ENCODE data around the gene AATF. TPM values are rescaled to one million over a fixed set of nuclear protein-coding genes. Genes with fewer than 3 reads are reported as not detected.

Gene AATF
- total RNA-seq, 4 donors from 2014 or later = 26.4 to 54.8 (median 32.4) TPM

GRCh38 chr17:36972186-36972700 lies 23.5 kb downstream of the AATF start:
- no peak for ATAC-seq (ENCODE audit: low FRiP score)
- no peak for DNase-seq (ENCODE audit: low spot score)
- no peak for TF ChIP-seq CTCF (IDR thresholded peaks at IDR 0.05)

- no peak for TF ChIP-seq CTCF (IDR thresholded peaks at IDR 0.05)
- DNase-seq (ENCODE audit: low spot score) (no peak), ATAC-seq (ENCODE audit: low FRiP score) (no peak)
Observed at GRCh38 chr17:36972905-36973304, 24.2 kb downstream of the AATF start.

DNA sequence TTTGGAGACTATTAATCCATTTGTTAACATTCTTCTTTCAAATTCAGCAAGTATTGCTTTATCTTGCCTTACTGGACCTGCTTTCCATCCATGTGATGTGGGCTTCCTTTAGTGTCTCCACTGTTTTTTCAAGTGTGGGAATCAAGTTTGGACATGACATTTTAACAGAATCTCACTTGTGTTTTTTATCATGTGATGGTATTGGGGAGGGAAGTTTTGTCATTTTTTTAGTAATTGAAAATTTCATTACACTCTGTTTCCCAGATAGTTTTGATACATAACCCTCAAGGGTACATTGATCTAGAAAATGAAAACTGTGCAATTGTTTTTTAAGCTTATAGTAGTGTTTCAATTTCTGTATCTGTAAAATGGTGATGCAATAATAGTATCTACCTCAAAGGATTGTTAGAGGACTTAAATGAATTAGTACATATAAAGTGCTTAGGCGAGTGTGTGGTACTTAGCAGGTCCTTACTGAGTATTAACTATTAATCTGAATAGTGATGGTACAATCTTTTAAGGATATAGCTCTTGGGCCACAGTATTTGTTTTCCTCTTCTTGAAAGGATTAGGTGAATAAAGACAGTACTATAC lies 27.3 kb downstream of the AATF start:
- ATAC-seq (ENCODE audit: low FRiP score) = no peak
- DNase-seq (ENCODE audit: low spot score) = no peak
- TF ChIP-seq CTCF (IDR thresholded peaks at IDR 0.05) = no peak

GRCh38 chr17:36977066-36977465 lies 28.3 kb downstream of the AATF start:
- no peak for ATAC-seq (ENCODE audit: low FRiP score)
- no peak for TF ChIP-seq CTCF (IDR thresholded peaks at IDR 0.05)
- DNase-seq (ENCODE audit: low spot score) = no peak

DNA sequence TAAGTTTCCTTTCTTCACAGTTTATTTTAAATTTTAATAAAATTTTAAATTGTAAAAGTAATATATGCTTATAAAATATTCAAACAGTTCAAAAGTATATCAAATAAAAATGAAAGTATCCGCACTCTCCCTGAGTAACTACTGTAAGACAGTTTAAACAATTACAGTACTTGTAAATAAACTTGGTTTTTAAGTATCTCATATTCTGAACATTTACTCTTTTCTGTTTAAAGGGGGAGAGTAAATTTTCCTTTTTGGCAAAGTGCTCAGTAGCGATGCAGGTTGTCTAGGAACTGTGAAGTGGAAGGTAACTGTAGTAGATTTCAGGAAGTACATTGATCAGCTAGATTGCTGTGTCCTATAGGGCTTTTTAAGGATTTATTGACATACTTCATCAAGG lies 28.8 kb downstream of the AATF start:
- no peak for ATAC-seq (ENCODE audit: low FRiP score)
- DNase-seq (ENCODE audit: low spot score) = no peak
- no peak for TF ChIP-seq CTCF (IDR thresholded peaks at IDR 0.05)

DNA sequence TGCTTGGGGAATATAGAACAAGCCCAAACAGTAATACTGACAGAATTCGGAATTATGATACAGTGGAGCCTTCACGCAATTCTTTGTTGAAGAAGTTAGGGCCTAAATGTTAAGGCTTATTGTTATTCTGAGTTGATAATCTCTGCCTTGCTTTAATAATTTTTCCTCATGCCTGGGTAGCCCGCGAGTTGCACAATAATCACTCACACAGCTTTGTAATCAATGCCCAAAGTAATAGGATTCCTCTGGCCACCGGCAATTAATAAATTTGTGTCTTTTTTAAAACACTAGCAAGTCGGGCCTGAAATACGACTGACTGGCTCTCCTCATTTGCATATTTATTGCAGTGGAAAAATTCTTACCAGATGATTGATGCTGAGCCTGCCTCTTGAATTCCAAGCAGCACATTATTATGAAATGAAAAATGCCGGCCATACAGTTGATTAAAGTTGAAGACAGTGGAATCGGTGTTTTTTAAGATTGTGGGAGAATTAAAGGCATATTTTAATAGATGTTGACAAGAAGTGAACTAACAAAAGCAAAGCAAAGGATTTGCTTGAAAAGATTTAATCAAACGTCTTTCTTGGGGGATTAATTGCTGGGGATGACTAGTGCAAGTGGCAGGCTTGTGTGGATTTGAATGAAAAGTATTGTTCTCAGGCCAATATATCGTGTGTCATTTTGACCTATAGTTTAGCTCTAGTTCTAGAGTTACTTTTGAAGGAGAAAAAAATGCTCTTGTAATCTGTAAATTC lies 30.2 kb downstream of the AATF start:
- TF ChIP-seq CTCF (IDR thresholded peaks at IDR 0.05) = no peak
- ATAC-seq (ENCODE audit: low FRiP score) (no peak), DNase-seq (ENCODE audit: low spot score) (no peak)

DNA sequence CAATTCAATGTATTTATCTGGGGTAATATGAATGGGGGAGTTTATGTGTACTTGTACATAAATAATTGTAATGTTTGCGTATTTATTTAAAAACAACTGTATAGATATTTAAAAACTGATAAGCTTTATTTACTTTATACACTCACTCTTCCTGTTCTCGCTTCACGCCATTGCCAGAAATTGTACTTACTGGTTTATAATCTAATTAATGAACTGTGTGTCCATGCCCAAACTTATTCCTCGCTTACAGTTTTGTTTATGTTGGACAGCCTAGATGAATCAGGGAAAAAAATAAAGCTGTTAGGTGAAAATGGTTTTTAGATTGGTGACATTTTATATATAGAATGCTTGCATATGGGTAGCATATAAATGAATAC lies 30.8 kb downstream of the AATF start:
- ATAC-seq (ENCODE audit: low FRiP score) (no peak), DNase-seq (ENCODE audit: low spot score) (no peak)
- no peak for TF ChIP-seq CTCF (IDR thresholded peaks at IDR 0.05)

All from omental fat pad (tissue), 4 donors.